OCI-LY7 (cell line): ENCODE results near the gene EME1. TPM values are rescaled to one million over a fixed set of nuclear protein-coding genes. Genes with fewer than 3 reads are reported as not detected.

ENCODE experiments used
- BruUV-seq: library from RNA; stranded (reverse); fragments of 400-500 nt; replicated peaks from 2 replicates; lab custom pipeline; 2021; lab: Mats Ljungman, UMichigan
- CTCF ChIA-PET: fragments of 300-600 bp; sonication (Branson Sonifier 250); formaldehyde crosslinking; loops from one replicate; lab custom pipeline; 2022; ENCODE audit warnings: antibody characterized with exemption; ENCODE audit not compliant: unreplicated experiment; lab: Charles Lee
- POLR2A ChIA-PET: fragments of 300-600 bp; sonication (Branson Sonifier 250); formaldehyde crosslinking; loops from one replicate; lab custom pipeline; 2022; ENCODE audit warnings: antibody characterized with exemption; lab: Charles Lee
- DNase-seq: peaks from one replicate; pipeline ENCODE4 v3.0.0-alpha.2; 2015; ENCODE audit warnings: low spot score
- H2AFZ ChIP-seq: fragments of 200-600 bp; sonication (generic), shearing (Covaris generic); 2 replicates; pipeline ENCODE4 v1.6.1; 2014; ENCODE audit warnings: mild to moderate bottlenecking, antibody characterized with exemption, low read length, moderate library complexity
- H3K27ac ChIP-seq: fragments of 200-600 bp; sonication (generic); 2 replicates; pipeline ENCODE4 v1.5.1; 2014; ENCODE audit warnings: mixed run types, low read depth, mild to moderate bottlenecking, moderate library complexity, low read length, inconsistent platforms; ENCODE audit not compliant: poor library complexity, severe bottlenecking
- H3K36me3 ChIP-seq: fragments of 200-600 bp; sonication (generic); 2 replicates; pipeline ENCODE4 v1.6.1; 2014; ENCODE audit warnings: mild to moderate bottlenecking, antibody characterized with exemption, low read length, moderate library complexity, mixed read lengths; ENCODE audit not compliant: insufficient read depth
- H3K4me1 ChIP-seq: fragments of 200-600 bp; sonication (generic); 2 replicates; pipeline ENCODE4 v1.5.1; 2014; ENCODE audit warnings: mild to moderate bottlenecking, low read length; ENCODE audit not compliant: insufficient read depth, poor library complexity, severe bottlenecking
- H3K4me2 ChIP-seq: fragments of 200-600 bp; sonication (generic); 2 replicates; pipeline ENCODE4 v1.6.1; 2014; ENCODE audit warnings: mild to moderate bottlenecking, low read length
- H3K4me3 ChIP-seq: fragments of 200-600 bp; sonication (generic); 2 replicates; pipeline ENCODE4 v1.5.1; 2014; ENCODE audit warnings: mild to moderate bottlenecking, low read depth, low read length; ENCODE audit not compliant: poor library complexity, severe bottlenecking
- H3K79me2 ChIP-seq: fragments of 200-600 bp; sonication (generic); 2 replicates; pipeline ENCODE4 v1.6.1; 2016; ENCODE audit warnings: low read depth, mild to moderate bottlenecking, low read length, moderate library complexity, mixed read lengths; ENCODE audit not compliant: insufficient read depth
- H3K9me2 ChIP-seq: fragments of 200-600 bp; sonication (generic); 2 replicates; pipeline ENCODE4 v1.6.1; 2016; ENCODE audit warnings: mild to moderate bottlenecking, low read length, mixed read lengths; ENCODE audit not compliant: insufficient read depth
- H3K9me3 ChIP-seq: fragments of 200-600 bp; sonication (generic); 2 replicates; pipeline ENCODE4 v1.6.1; 2014; ENCODE audit warnings: mild to moderate bottlenecking, mixed run types, low read length, mixed read lengths
- H4K20me1 ChIP-seq: fragments of 200-600 bp; sonication (generic); 2 replicates; pipeline ENCODE4 v1.6.1; 2014; ENCODE audit warnings: mild to moderate bottlenecking, antibody characterized with exemption, low read length, moderate library complexity, mixed read lengths; ENCODE audit not compliant: insufficient read depth
- CTCF ChIP-seq: fragments of 200-600 bp; sonication (generic); conservative IDR thresholded peaks from 2 replicates; pipeline ENCODE4 v1.5.1; 2014; ENCODE audit warnings: mild to moderate bottlenecking, antibody characterized with exemption, low read length, moderate library complexity, mixed read lengths
- EZH2phosphoT487 ChIP-seq: fragments of 200-600 bp; sonication (generic); IDR thresholded peaks from 2 replicates; pipeline ENCODE4 v1.6.1; 2018; ENCODE audit warnings: low read depth, borderline replicate concordance, mild to moderate bottlenecking, mixed run types, antibody characterized with exemption, low read length, moderate library complexity, mixed read lengths
- intact Hi-C: fragments of 100-400 bp; cut with micrococcal nuclease; formaldehyde crosslinking; loops from one replicate; pipeline ENCODE4 v1.10.0; 2022; ENCODE audit not compliant: unreplicated experiment
- total RNA-seq, 2 experiments: library from RNA; depleted of rRNA in 1 of 2; stranded (reverse); fragments of >200 nt in 1 of 2; shearing (Covaris generic) in 1 of 2; gene quantifications; 2 replicates each; pipeline ENCODE4 v1.2.3, GENCODE V29; 2014 to 2022

Gene EME1
- total RNA-seq, 2 experiments from 2014 or later = 25.2 to 34.2 TPM

DNA sequence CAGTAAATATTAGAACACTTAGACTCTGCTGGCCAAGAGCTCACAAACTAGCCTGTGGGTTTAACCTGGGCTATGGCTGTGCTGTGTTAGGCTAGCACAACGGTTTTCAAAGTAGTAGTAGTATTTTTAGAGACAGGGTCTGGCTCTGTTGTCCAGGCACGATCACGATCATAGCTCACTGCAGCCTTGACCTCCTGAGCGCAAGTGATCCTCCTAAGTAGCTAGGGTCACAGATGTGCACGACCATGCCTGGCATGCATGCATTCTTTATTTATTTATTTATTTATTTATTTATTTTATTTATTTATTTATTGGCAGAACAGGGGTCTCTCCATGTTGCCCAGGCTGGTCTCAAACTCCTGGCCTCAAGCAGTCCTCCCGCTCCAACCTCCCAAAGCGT is 10.4 kb upstream of the EME1 start:
- H3K4me3 ChIP-seq = no peak overlapping the region
- no peak for DNase-seq
- intact Hi-C loops = loop anchor here (1.0 kb wide), 2 partner anchors 65 to 117 kb away; no protein-coding TSS in a partner anchor
- peak overlapping the region; percentile 17 for H3K27ac ChIP-seq
- no peak overlapping the region for H3K4me2 ChIP-seq
- H3K9me2 ChIP-seq = no peaks in the 10 kb centered on the region
- TF ChIP-seq CTCF (no peak), EZH2phosphoT487 (no peak)
- no peak overlapping the region for H2AFZ ChIP-seq
- TSS peak; percentile 22 for BruUV-seq
- H3K79me2 ChIP-seq = no peaks in the 10 kb centered on the region
- H4K20me1 ChIP-seq = no peaks in the 10 kb centered on the region
- POLR2A ChIA-PET = interaction anchor here (0.7 to 3.2 kb wide), 3 partner anchors 10 to 447 kb away, joined by 4 to 17 read pairs (median 6); partner anchors contain the start of genes EME1, LRRC59 and MRPL27
- CTCF ChIA-PET = interaction anchor here (0.6 to 2.1 kb wide), 4 partner anchors 28 to 1536 kb away, joined by 3 to 9 read pairs (median 4); partner anchors contain the start of gene LRRC59
- H3K36me3 ChIP-seq = peaks cover 49% of the 10 kb centered on the region
- peaks cover 4% of the 10 kb centered on the region for H3K4me1 ChIP-seq
- no peaks in the 10 kb centered on the region for H3K9me3 ChIP-seq

DNA sequence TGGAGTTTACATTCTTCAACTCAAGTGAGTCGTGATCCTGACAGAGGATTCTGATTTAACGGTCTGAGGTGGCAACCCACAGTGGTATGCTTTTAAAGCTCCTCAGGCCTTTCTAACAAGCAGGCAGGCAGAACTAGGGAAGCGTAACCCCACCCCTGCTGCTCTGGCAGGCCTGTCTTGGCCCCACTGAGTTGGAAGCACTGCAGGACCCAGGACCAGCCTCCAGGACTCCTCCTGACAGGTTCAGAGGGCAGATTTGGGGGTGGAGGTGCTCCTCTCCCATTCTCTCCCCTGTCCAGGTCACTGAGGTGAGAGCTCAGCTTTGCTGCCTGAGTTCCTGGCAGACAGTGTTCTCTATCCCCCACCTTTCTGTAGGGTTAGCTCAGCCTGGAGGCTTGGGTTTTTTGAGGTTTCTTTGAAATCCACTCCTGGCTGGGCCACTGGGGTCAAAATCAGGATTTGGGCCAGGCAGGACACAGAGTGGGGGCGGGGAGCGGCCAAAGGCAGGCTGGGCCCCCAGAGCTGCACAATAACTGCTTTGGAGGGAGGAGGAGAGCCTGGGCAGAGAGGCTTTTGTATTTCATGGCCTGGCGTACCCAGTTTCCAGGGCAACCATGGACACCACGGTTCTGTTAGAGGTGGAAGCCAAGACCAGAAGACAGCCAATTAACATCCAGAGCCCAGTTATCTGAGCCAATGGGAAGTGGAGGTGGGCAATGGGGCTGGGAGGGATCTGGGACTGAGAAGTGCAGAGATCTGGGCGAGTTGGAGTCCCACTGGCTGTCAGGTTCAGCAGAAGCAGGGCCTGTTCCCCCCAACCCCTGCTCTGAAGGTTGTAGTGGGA is 9.6 kb upstream of the EME1 start:
- CTCF ChIA-PET = interaction anchor here (0.7 kb wide), 1 partner anchor 1536 kb away, joined by 4 read pairs; no protein-coding TSS in a partner anchor
- Histone ChIP-seq H3K4me2 (no peak overlapping the region), H2AFZ (no peak overlapping the region), H3K36me3 (peaks cover 49% of the 10 kb centered on the region), H3K9me3 (no peaks in the 10 kb centered on the region), H3K4me3 (no peak overlapping the region), H3K27ac (no peak overlapping the region), H3K9me2 (no peaks in the 10 kb centered on the region), H4K20me1 (no peaks in the 10 kb centered on the region), H3K4me1 (peaks cover 4% of the 10 kb centered on the region), H3K79me2 (no peaks in the 10 kb centered on the region)
- no TSS peak for BruUV-seq
- POLR2A ChIA-PET = interaction anchor here (3.2 kb wide), 1 partner anchor 9 kb away, joined by 17 read pairs; the partner anchor contains the start of genes EME1 and MRPL27
- TF ChIP-seq CTCF (no peak), EZH2phosphoT487 (no peak)
- intact Hi-C loops = no loop called here
- no peak for DNase-seq
